Measurements from ENCODE around the gene DNAH12. TPM values are rescaled to one million over a fixed set of nuclear protein-coding genes. Genes with fewer than 3 reads are reported as not detected.

Gene DNAH12
- total RNA-seq, 1 experiment from 2014 or later: not detected

GRCh38 chr3:57555738-57556458, 11.8 kb upstream of the DNAH12 start, which contains the start of gene PDE12:
Gene PDE12 (plus strand): TSS chr3:57556274. CDS start chr3:57556380, 106 bp downstream.
- H3K27ac ChIP-seq (ENCODE audit: low read depth, low read length): peak within 1 kb of the TSS; percentile 59
- H3K4me1 ChIP-seq (ENCODE audit: control insufficient read depth in 1 of 2, insufficient read depth in 2 of 2, low read length in 2 of 2): peaks cover 6 to 26% of the 10 kb centered on the region in 2 experiments; a peak in 3 of 4 replicates
- peak; percentile 97 for TF ChIP-seq ELF1 (IDR thresholded peaks at IDR 0.05; ENCODE audit: borderline replicate concordance, low read depth)
- peak; percentile 48 for TF ChIP-seq JUND (IDR thresholded peaks at IDR 0.05)
- TF ChIP-seq FOSL1 (IDR thresholded peaks at IDR 0.05; ENCODE audit: low read depth): peak; percentile 49
- TF ChIP-seq REST (IDR thresholded peaks at IDR 0.05; ENCODE audit: low read depth): no peak
- TF ChIP-seq MAX (IDR thresholded peaks at IDR 0.05): peak; percentile 99
- 0 out of 2 replicates have a peak, but pooled peaks have one; percentile 8 for TF ChIP-seq RAD21 (IDR thresholded peaks at IDR 0.05; ENCODE audit: low read depth)
- peak; percentile 100 for TF ChIP-seq CBX3 (IDR thresholded peaks at IDR 0.05; ENCODE audit: low read depth)
- peak; percentile 85 for TF ChIP-seq ZBTB33 (IDR thresholded peaks at IDR 0.05; ENCODE audit: extremely low read depth, insufficient replicate concordance, low read length)
- peak; percentile 98; the same call in 1 of the 2 replicates for TF ChIP-seq ZFX (IDR thresholded peaks at IDR 0.05)
- TF ChIP-seq CEBPB (IDR thresholded peaks at IDR 0.05; ENCODE audit: low read depth): no peak
- no peak for TF ChIP-seq ZNF274 (IDR thresholded peaks at IDR 0.05; ENCODE audit: low read depth, low read length)
- TF ChIP-seq SP1 (IDR thresholded peaks at IDR 0.05; ENCODE audit: low read depth): peak; percentile 81
- TF ChIP-seq SRF (IDR thresholded peaks at IDR 0.05; ENCODE audit: low read depth): no peak
- TF ChIP-seq ATF3 (IDR thresholded peaks at IDR 0.05): no peak
- TF ChIP-seq POLR2AphosphoS5 (IDR thresholded peaks at IDR 0.05; ENCODE audit: low read depth, low read length): peak; percentile 88
- TF ChIP-seq POLR2A (IDR thresholded peaks at IDR 0.05; ENCODE audit: borderline replicate concordance, extremely low read depth, insufficient read depth, insufficient read length): peak; percentile 77
- no peak for TF ChIP-seq EZH2phosphoT487 (IDR thresholded peaks at IDR 0.05; ENCODE audit: borderline replicate concordance)
- TF ChIP-seq CTCF (IDR thresholded peaks at IDR 0.05 in 2 of 3, conservative IDR thresholded peaks at IDR 0.05 in 1 of 3; ENCODE audit: borderline replicate concordance in 1 of 3, insufficient read depth in 1 of 3, low read depth in 2 of 3, low read length in 2 of 3): no peak
- TF ChIP-seq SIN3A (IDR thresholded peaks at IDR 0.05; ENCODE audit: low read depth): peak; percentile 91
- peak; percentile 95 for TF ChIP-seq EGR1 (IDR thresholded peaks at IDR 0.05; ENCODE audit: low read depth)

More at GRCh38 chr3:57555738-57556458, 11.8 kb upstream of the DNAH12 start, which contains the start of gene PDE12:
- Histone ChIP-seq H3K79me2 (ENCODE audit: insufficient read depth, low read length) (peaks cover 47% of the 10 kb centered on the region), H3K9me3 (ENCODE audit: control insufficient read depth in 1 of 2, insufficient read depth in 1 of 2, low read depth in 1 of 2, low read length in 2 of 2) (no peaks in the 10 kb centered on the region), H3K9me2 (ENCODE audit: insufficient read depth) (no peaks in the 10 kb centered on the region), H3K4me2 (ENCODE audit: low read length) (peak within 1 kb of the TSS; percentile 96), H3K4me3 (replicated peaks in 1 of 2; ENCODE audit: low read depth in 1 of 2, low read length in 2 of 2) (peak within 1 kb of the TSS; percentile 73 to 91), H3K9ac (ENCODE audit: low read length) (peak within 1 kb of the TSS; percentile 92), H3K36me3 (ENCODE audit: control insufficient read depth in 1 of 2, insufficient read depth in 2 of 2, low read length in 2 of 2) (peaks cover 12 to 17% of the 10 kb centered on the region in 2 experiments), H2AFZ (ENCODE audit: low read depth, low read length, poor library complexity, severe bottlenecking) (peak within 1 kb of the TSS; percentile 47), H4K20me1 (ENCODE audit: insufficient read depth) (no peaks in the 10 kb centered on the region; the same call in 1 of the 2 replicates), H3K27me3 (ENCODE audit: insufficient read depth, low read length) (no peaks in the 10 kb centered on the region)
- BruUV-seq (replicated peaks): no TSS peak
- peak; percentile 90 for DNase-seq (ENCODE audit: low read depth, low spot score)
- POLR2A ChIA-PET: interaction anchor here (0.8 to 1.4 kb wide), 2 partner anchors 10 to 11 kb away, joined by 3 to 5 read pairs; no protein-coding TSS in a partner anchor
- CTCF ChIA-PET: interaction anchor here (1.0 to 1.3 kb wide), 3 partner anchors 158 to 377 kb away, joined by 3 to 4 read pairs (median 3); no protein-coding TSS in a partner anchor
- ATAC-seq: peak; percentile 88
- intact Hi-C loops (cut with micrococcal nuclease): no loop called here
- RAD21 ChIA-PET (ENCODE audit: low non-redundant PET in 1 of 2, low total read pairs in 2 of 2, uncharacterized antibody in 2 of 2, unreplicated experiment in 2 of 2): interaction anchor here in 1 of 2 experiments (1.1 kb wide), 1 partner anchor 158 kb away, joined by 3 read pairs; no protein-coding TSS in a partner anchor

Measured in HCT116 (cell line).